ENCODE measurements around the gene BRAT1.

BRAT1 gene

GRCh38 chr7:2497065-2497464 is 58.3 kb downstream of the BRAT1 start:
- TF ChIP-seq POLR2AphosphoS5 (IDR thresholded peaks at IDR 0.05; ENCODE audit: borderline replicate concordance, low read depth, low read length) (no peak), FOXP2 (optimal IDR thresholded peaks at IDR 0.05; ENCODE audit: control extremely low read depth, extremely low read length, insufficient read depth) (no peak), EZH2 (IDR thresholded peaks at IDR 0.05) (no peak)
- no peak for DNase-seq (ENCODE audit: low read depth, low spot score)
- H3K4me3 ChIP-seq: no peak overlapping the region
- H3K9ac ChIP-seq (ENCODE audit: insufficient read length): no peak overlapping the region
- no peak overlapping the region for H3K27ac ChIP-seq
- H3K36me3 ChIP-seq (ENCODE audit: insufficient read depth, low read length): no peaks in the 10 kb centered on the region
- H3K9me3 ChIP-seq (ENCODE audit: low read depth, low read length): no peaks in the 10 kb centered on the region

GRCh38 chr7:2496375-2496774 is 58.9 kb downstream of the BRAT1 start:
- no peak overlapping the region for H3K4me3 ChIP-seq
- DNase-seq (ENCODE audit: low read depth, low spot score): no peak
- no peak overlapping the region for H3K27ac ChIP-seq
- H3K36me3 ChIP-seq (ENCODE audit: insufficient read depth, low read length): no peaks in the 10 kb centered on the region
- TF ChIP-seq POLR2AphosphoS5 (IDR thresholded peaks at IDR 0.05; ENCODE audit: borderline replicate concordance, low read depth, low read length): no peak
- TF ChIP-seq FOXP2 (optimal IDR thresholded peaks at IDR 0.05; ENCODE audit: control extremely low read depth, extremely low read length, insufficient read depth): no peak
- no peak for TF ChIP-seq EZH2 (IDR thresholded peaks at IDR 0.05)
- H3K9me3 ChIP-seq (ENCODE audit: low read depth, low read length): no peaks in the 10 kb centered on the region
- no peak overlapping the region for H3K9ac ChIP-seq (ENCODE audit: insufficient read length)

- H3K27ac ChIP-seq: no peak overlapping the region
- DNase-seq (ENCODE audit: low read depth, low spot score): peak; percentile 24
- H3K4me3 ChIP-seq: no peak overlapping the region
- H3K9me3 ChIP-seq (ENCODE audit: low read depth, low read length): no peaks in the 10 kb centered on the region
- no peaks in the 10 kb centered on the region for H3K36me3 ChIP-seq (ENCODE audit: insufficient read depth, low read length)
- no peak overlapping the region for H3K9ac ChIP-seq (ENCODE audit: insufficient read length)
- peak; percentile 85 for TF ChIP-seq FOXP2 (optimal IDR thresholded peaks at IDR 0.05; ENCODE audit: control extremely low read depth, extremely low read length, insufficient read depth)
- TF ChIP-seq EZH2 (IDR thresholded peaks at IDR 0.05): no peak
- no peak for TF ChIP-seq POLR2AphosphoS5 (IDR thresholded peaks at IDR 0.05; ENCODE audit: borderline replicate concordance, low read depth, low read length)
These were observed 59.7 kb downstream of the BRAT1 start for GRCh38 chr7:2495418-2496299.

- Histone ChIP-seq H3K27ac (no peak overlapping the region), H3K36me3 (ENCODE audit: insufficient read depth, low read length) (no peaks in the 10 kb centered on the region), H3K9ac (ENCODE audit: insufficient read length) (no peak overlapping the region), H3K4me3 (no peak overlapping the region), H3K9me3 (ENCODE audit: low read depth, low read length) (no peaks in the 10 kb centered on the region)
- no peak for TF ChIP-seq POLR2AphosphoS5 (IDR thresholded peaks at IDR 0.05; ENCODE audit: borderline replicate concordance, low read depth, low read length)
- TF ChIP-seq EZH2 (IDR thresholded peaks at IDR 0.05): no peak
- TF ChIP-seq FOXP2 (optimal IDR thresholded peaks at IDR 0.05; ENCODE audit: control extremely low read depth, extremely low read length, insufficient read depth): no peak
- no peak for DNase-seq (ENCODE audit: low read depth, low spot score)
These were observed 60.9 kb downstream of the BRAT1 start for GRCh38 chr7:2494191-2495130.

- Histone ChIP-seq H3K4me3 (no peak overlapping the region), H3K36me3 (ENCODE audit: insufficient read depth, low read length) (no peaks in the 10 kb centered on the region), H3K27ac (no peak overlapping the region), H3K9ac (ENCODE audit: insufficient read length) (no peak overlapping the region), H3K9me3 (ENCODE audit: low read depth, low read length) (no peaks in the 10 kb centered on the region)
- no peak for DNase-seq (ENCODE audit: low read depth, low spot score)
- TF ChIP-seq POLR2AphosphoS5 (IDR thresholded peaks at IDR 0.05; ENCODE audit: borderline replicate concordance, low read depth, low read length) (no peak), EZH2 (IDR thresholded peaks at IDR 0.05) (no peak), FOXP2 (optimal IDR thresholded peaks at IDR 0.05; ENCODE audit: control extremely low read depth, extremely low read length, insufficient read depth) (no peak)
These were observed 61.8 kb downstream of the BRAT1 start for GRCh38 chr7:2493205-2494164.

- no peak overlapping the region for H3K27ac ChIP-seq
- H3K4me3 ChIP-seq: no peak overlapping the region
- TF ChIP-seq EZH2 (IDR thresholded peaks at IDR 0.05) (no peak), POLR2AphosphoS5 (IDR thresholded peaks at IDR 0.05; ENCODE audit: borderline replicate concordance, low read depth, low read length) (no peak), FOXP2 (optimal IDR thresholded peaks at IDR 0.05; ENCODE audit: control extremely low read depth, extremely low read length, insufficient read depth) (no peak)
- H3K9ac ChIP-seq (ENCODE audit: insufficient read length): no peak overlapping the region
- H3K36me3 ChIP-seq (ENCODE audit: insufficient read depth, low read length): no peaks in the 10 kb centered on the region
- H3K9me3 ChIP-seq (ENCODE audit: low read depth, low read length): no peaks in the 10 kb centered on the region
- DNase-seq (ENCODE audit: low read depth, low spot score): no peak
These were observed 63.3 kb downstream of the BRAT1 start for GRCh38 chr7:2492038-2492437.

- Histone ChIP-seq H3K4me3 (no peak overlapping the region), H3K27ac (no peak overlapping the region), H3K9me3 (ENCODE audit: low read depth, low read length) (no peaks in the 10 kb centered on the region), H3K9ac (ENCODE audit: insufficient read length) (no peak overlapping the region), H3K36me3 (ENCODE audit: insufficient read depth, low read length) (no peaks in the 10 kb centered on the region)
- DNase-seq (ENCODE audit: low read depth, low spot score): no peak
- TF ChIP-seq EZH2 (IDR thresholded peaks at IDR 0.05) (no peak), POLR2AphosphoS5 (IDR thresholded peaks at IDR 0.05; ENCODE audit: borderline replicate concordance, low read depth, low read length) (no peak), FOXP2 (optimal IDR thresholded peaks at IDR 0.05; ENCODE audit: control extremely low read depth, extremely low read length, insufficient read depth) (no peak)
These were observed 65.1 kb downstream of the BRAT1 start for GRCh38 chr7:2490181-2490651.
